DMS79 treated with DMSO at 0.1 percent for 48 hours (cell line): Measurements from ENCODE around the gene NUP210.

Experiments used
- DNase-seq: peaks from one replicate; lab custom pipeline; 2025; lab: John Stamatoyannopoulos, UW

Gene NUP210

DNA sequence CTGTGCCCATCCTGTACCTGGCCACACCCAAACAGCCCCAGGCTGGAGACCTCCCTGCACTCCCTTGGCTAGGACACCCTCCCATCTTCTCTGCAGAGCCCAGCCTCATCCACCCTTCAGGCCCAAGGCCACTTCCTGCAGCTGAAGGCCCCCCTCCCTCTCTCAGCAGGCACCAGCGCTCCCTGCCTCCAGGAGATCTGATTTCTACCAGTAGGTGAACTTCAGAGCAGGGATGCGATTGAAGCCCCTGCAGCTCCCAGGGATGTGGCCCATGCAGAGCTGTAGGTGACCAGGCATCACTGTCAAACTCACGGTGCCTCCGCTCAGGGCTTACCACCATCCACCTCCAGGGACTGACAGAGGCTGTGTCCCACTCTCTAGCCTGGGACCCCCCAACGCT is 96.3 kb downstream of the NUP210 start:
- no peak for DNase-seq

GRCh38 chr3:13322324-13322723 is 97.8 kb downstream of the NUP210 start:
- no peak for DNase-seq

DNA sequence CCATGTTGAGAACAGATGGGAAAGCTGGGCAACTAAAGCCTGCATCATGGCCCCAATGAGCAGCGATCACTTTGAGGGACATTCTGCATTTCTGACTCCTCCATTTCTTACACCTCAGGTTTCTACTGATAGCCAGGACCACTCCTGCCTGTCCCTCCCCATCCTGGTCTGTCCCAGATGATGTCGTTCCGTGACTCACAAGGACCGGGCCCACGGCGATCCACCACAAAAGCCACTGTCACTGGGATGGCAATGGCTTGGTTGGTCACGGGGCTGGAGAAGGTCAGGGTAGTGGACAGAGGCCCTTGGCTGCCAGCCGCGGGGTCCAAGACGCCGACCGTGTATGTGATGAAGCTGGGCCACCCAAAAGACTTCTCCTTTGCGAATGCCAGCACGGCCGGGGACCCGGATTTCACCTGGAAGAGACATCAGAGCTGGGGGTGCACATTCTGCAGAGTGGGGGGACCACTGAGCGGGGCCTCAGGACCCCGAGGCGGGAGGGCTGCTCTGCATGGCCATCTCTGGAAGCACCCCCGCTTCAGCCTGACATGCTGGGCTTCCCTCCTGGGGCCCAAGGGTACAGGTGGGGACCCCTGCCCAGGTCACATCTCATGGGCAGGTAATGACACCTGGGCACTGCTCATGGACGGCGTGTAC is 100.4 kb downstream of the NUP210 start:
- DNase-seq: no peak

GRCh38 chr3:13318626-13319470 is 101.3 kb downstream of the NUP210 start:
- no peak for DNase-seq

DNA sequence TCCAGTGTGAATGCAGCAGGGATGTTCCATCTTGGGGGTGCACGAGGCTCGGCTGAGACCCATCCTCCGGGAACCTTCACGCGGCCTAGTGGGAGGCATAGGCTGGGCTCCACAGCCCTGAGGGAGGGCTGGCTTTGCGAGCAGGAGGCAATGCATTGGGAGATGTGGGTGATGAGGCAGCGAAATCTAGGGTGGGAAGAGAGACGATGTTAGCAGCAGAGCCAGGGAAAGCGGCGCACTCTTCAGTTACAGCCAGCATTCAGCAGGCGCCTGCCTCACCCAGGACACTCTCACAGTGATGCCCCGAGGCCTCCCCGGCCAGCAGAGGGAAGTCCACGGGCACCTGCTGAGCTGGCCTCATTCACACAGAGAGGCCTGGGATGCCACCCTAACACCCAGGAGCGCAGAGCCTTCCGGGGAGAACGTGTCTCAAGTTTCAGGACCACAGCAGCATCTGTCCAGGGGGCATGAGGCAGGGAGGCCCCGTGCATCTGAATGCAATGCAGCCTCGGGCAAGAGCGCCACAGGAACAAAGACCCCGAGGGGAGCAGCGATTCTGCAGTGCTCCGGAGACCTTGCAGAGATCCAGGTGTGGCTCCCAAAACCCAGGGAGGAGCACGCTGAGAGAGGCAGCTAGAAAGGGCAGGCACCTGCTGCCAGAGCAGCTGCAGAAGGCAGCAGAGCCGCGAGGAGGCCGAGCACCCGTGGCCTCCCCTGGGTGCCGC is 102.4 kb downstream of the NUP210 start:
- no peak for DNase-seq

- no peak for DNase-seq
Measured at GRCh38 chr3:13316603-13317002, 103.5 kb downstream of the NUP210 start.

- no peak for DNase-seq
Measured at GRCh38 chr3:13314877-13315276, 105.2 kb downstream of the NUP210 start.

- DNase-seq: no peak
Measured at GRCh38 chr3:13313813-13314212, 106.3 kb downstream of the NUP210 start.

DNA sequence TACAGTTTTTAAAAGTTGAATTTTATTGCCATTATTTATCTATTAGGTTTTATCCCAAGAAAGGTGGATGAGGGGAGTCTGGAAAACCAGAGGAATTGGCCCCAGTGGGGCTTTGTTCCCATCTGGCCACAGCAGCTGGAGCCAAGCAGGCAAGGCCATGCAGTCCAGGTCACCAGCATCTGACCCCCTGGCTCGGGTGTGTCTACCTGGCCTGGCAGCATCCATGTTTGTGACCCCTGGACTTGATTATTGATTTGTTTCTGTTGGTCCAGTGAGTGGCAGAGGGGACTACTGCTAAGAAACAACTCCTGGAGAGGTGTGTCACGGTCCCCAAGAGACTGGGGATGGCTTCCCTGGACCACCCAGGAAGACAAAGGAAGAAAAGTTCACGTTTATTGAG is 111.1 kb downstream of the NUP210 start:
- DNase-seq: no peak

DNA sequence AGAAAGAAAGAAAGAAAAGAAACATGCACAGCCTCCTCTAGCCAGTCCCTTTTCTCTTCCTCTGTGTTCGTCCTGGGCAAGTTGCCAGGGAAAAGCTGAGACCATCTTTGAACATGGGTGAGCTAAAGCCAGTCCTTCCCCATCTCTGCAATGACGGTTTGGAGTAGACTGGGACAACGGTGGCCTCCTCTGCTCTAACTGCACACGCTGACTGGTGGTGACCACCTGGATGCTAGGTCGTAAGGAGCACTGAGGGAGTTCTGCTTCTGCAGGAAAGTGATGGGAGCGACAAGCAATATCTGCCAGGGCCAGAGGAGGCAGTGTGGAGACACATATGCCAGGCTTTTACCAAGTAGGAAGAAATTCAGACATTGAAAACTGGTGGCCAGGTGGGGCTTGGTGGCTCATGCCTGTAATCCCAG is 111.7 kb downstream of the NUP210 start:
- DNase-seq: no peak

DNA sequence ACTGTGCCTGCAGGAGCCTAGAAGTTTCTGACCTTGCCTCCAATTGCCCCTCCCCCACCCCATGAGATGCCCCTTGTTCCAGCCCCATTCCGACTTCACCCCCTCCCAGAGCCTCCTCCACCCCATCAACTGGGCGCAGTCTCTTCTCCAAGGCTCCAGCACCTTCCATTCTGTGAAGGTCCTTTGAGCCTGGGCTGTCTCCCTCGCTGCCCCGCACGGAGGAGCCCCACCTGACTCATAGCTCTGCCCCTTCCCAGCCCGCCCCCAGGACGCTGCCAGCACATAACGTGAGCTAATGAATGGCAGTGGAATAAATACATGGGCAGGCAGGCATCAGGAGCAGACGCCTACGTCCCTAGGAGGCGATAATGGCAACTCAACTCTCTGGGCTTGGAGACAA is 113.1 kb downstream of the NUP210 start:
- DNase-seq: no peak

GRCh38 chr3:13305623-13306022 is 114.5 kb downstream of the NUP210 start:
- no peak for DNase-seq

DNA sequence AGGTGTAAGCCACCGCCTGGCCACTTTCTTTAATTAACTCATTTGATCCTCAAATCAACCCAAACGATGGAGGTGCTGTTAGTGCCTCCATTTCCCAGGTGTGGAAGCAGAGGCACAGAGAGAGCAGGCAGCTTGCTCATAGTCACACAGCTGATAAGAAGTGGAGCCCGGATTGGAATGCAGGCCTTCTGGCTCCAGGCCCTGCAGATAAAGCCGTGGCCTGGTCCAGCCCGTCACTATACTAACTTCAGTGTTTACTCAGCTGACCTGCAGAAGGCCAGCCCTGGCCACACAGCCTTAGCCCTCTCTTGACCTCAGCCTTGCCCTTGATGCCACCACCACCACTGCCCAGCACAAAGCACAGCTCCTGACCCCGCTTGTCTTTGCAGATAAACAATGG is 116.7 kb downstream of the NUP210 start:
- DNase-seq: no peak

- DNase-seq: peak; percentile 33
Measured at GRCh38 chr3:13301286-13301987, 118.7 kb downstream of the NUP210 start.

- DNase-seq: peak; percentile 25
Measured at GRCh38 chr3:13300546-13301285, 119.4 kb downstream of the NUP210 start.

GRCh38 chr3:13299531-13300155 is 120.5 kb downstream of the NUP210 start:
- DNase-seq: no peak

GRCh38 chr3:13296662-13297061 is 123.5 kb downstream of the NUP210 start:
- no peak for DNase-seq

- DNase-seq: no peak
Measured at GRCh38 chr3:13294442-13295351, 125.4 kb downstream of the NUP210 start.

DNA sequence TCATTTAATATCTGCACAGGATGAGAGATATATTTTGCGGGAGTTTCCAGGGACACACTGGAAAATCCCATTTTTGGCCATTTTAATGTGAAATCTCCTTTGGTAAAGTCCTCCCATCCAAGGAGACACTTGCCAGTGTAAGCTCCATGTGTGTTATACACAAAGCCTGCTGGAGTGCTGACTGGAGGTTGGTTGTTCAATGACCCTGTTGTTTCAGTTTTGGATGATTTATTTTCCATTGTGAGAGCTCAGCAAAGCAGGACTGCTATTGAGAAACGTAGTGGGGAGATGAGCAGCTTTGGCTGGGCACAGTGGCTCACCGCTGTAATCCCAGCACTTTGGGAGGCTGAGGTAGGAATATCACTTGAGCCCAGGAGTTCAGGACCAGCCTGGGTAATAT is 127.7 kb downstream of the NUP210 start:
- no peak for DNase-seq

DNA sequence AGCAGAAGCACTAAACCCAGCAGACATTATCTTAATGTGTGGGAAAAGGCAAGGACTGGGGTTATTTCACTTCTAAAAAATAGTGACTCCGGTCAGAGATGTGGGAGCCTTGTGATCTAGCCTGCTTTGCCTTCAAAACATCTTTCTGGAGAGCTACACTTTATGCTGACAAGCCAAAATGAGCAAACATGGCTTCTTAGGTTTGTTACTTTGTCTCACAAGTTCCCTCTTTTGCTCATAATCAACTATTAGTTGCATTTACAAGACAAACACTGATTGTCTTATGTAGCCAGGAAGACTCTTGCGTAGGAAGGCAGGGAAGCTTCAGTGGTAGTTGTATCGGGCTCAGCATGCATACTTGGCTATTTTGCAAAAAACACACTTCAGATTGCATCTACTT is 129.2 kb downstream of the NUP210 start:
- no peak for DNase-seq
